Measurements from ENCODE around the gene PRR15. TPM values are rescaled to one million over a fixed set of nuclear protein-coding genes. Genes with fewer than 3 reads are reported as not detected.
A peak's percentile ranks its signal among the peaks of the same experiment; 100 is the strongest.

The PRR15 gene
- total RNA-seq, 2 experiments from 2014 or later, result not detected

- Histone ChIP-seq H2AFZ (ENCODE audit: low read length) (no peak overlapping the region), H3K4me2 (ENCODE audit: low read length) (no peak overlapping the region), H4K20me1 (ENCODE audit: insufficient read depth, low read length) (no peaks in the 10 kb centered on the region), H3K36me3 (ENCODE audit: insufficient read depth, low read length) (no peaks in the 10 kb centered on the region), H3K4me1 (ENCODE audit: insufficient read depth, low read length, poor library complexity, severe bottlenecking) (no peaks in the 10 kb centered on the region), H3K79me2 (ENCODE audit: insufficient read depth, low read depth, low read length) (no peaks in the 10 kb centered on the region), H3K27ac (ENCODE audit: low read depth, low read length, poor library complexity, severe bottlenecking) (no peak overlapping the region), H3K9me3 (ENCODE audit: low read length) (no peaks in the 10 kb centered on the region), H3K9me2 (ENCODE audit: insufficient read depth, low read length) (no peaks in the 10 kb centered on the region), H3K4me3 (ENCODE audit: low read depth, low read length, poor library complexity, severe bottlenecking) (no peak overlapping the region)
- BruUV-seq (replicated peaks), result no TSS peak
- intact Hi-C loops (cut with micrococcal nuclease; ENCODE audit: unreplicated experiment), result no loop called here
- DNase-seq (ENCODE audit: low spot score), result no peak
- no peak for TF ChIP-seq EZH2phosphoT487 (IDR thresholded peaks at IDR 0.05; ENCODE audit: borderline replicate concordance, low read depth, low read length)
- no peak for TF ChIP-seq CTCF (conservative IDR thresholded peaks at IDR 0.05; ENCODE audit: low read length)
- ChIA-PET POLR2A (interaction anchor here (0.6 kb wide), 1 partner anchor 70 kb away, joined by 3 read pairs; no protein-coding TSS in a partner anchor), CTCF (ENCODE audit: unreplicated experiment) (no interaction called here)
Measured at GRCh38 chr7:29607259-29607658, 43.6 kb downstream of the PRR15 start.

GRCh38 chr7:29607889-29608288 lies 44.3 kb downstream of the PRR15 start:
- Histone ChIP-seq H3K4me1 (ENCODE audit: insufficient read depth, low read length, poor library complexity, severe bottlenecking) (no peaks in the 10 kb centered on the region), H3K27ac (ENCODE audit: low read depth, low read length, poor library complexity, severe bottlenecking) (no peak overlapping the region), H3K4me3 (ENCODE audit: low read depth, low read length, poor library complexity, severe bottlenecking) (no peak overlapping the region), H3K79me2 (ENCODE audit: insufficient read depth, low read depth, low read length) (no peaks in the 10 kb centered on the region), H3K9me3 (ENCODE audit: low read length) (no peaks in the 10 kb centered on the region), H3K36me3 (ENCODE audit: insufficient read depth, low read length) (no peaks in the 10 kb centered on the region), H3K4me2 (ENCODE audit: low read length) (no peak overlapping the region), H4K20me1 (ENCODE audit: insufficient read depth, low read length) (no peaks in the 10 kb centered on the region), H2AFZ (ENCODE audit: low read length) (no peak overlapping the region), H3K9me2 (ENCODE audit: insufficient read depth, low read length) (no peaks in the 10 kb centered on the region)
- BruUV-seq (replicated peaks), result no TSS peak
- POLR2A ChIA-PET, result no interaction called here
- CTCF ChIA-PET (ENCODE audit: unreplicated experiment), result no interaction called here
- TF ChIP-seq EZH2phosphoT487 (IDR thresholded peaks at IDR 0.05; ENCODE audit: borderline replicate concordance, low read depth, low read length) (no peak), CTCF (conservative IDR thresholded peaks at IDR 0.05; ENCODE audit: low read length) (no peak)
- intact Hi-C loops (cut with micrococcal nuclease; ENCODE audit: unreplicated experiment), result no loop called here
- no peak for DNase-seq (ENCODE audit: low spot score)

- DNase-seq (ENCODE audit: low spot score), result no peak
- intact Hi-C loops (cut with micrococcal nuclease; ENCODE audit: unreplicated experiment), result no loop called here
- no TSS peak for BruUV-seq (replicated peaks)
- Histone ChIP-seq H3K27ac (ENCODE audit: low read depth, low read length, poor library complexity, severe bottlenecking) (no peak overlapping the region), H3K4me2 (ENCODE audit: low read length) (no peak overlapping the region), H2AFZ (ENCODE audit: low read length) (no peak overlapping the region), H4K20me1 (ENCODE audit: insufficient read depth, low read length) (no peaks in the 10 kb centered on the region), H3K9me3 (ENCODE audit: low read length) (no peaks in the 10 kb centered on the region), H3K36me3 (ENCODE audit: insufficient read depth, low read length) (no peaks in the 10 kb centered on the region), H3K4me3 (ENCODE audit: low read depth, low read length, poor library complexity, severe bottlenecking) (no peak overlapping the region), H3K9me2 (ENCODE audit: insufficient read depth, low read length) (no peaks in the 10 kb centered on the region), H3K4me1 (ENCODE audit: insufficient read depth, low read length, poor library complexity, severe bottlenecking) (no peaks in the 10 kb centered on the region), H3K79me2 (ENCODE audit: insufficient read depth, low read depth, low read length) (no peaks in the 10 kb centered on the region)
- TF ChIP-seq EZH2phosphoT487 (IDR thresholded peaks at IDR 0.05; ENCODE audit: borderline replicate concordance, low read depth, low read length) (no peak), CTCF (conservative IDR thresholded peaks at IDR 0.05; ENCODE audit: low read length) (peak; percentile 58)
- POLR2A ChIA-PET, result interaction anchor here (0.6 kb wide), 1 partner anchor 377 kb away, joined by 3 read pairs; no protein-coding TSS in a partner anchor
- CTCF ChIA-PET (ENCODE audit: unreplicated experiment), result interaction anchor here (0.5 kb wide), 1 partner anchor 16 kb away, joined by 14 read pairs; no protein-coding TSS in a partner anchor
Measured at GRCh38 chr7:29609162-29610037, 45.8 kb downstream of the PRR15 start.
